Measurements from ENCODE around the gene BAIAP2L1.

BAIAP2L1 gene

GRCh38 chr7:98399462-98399861 lies 1.4 kb downstream of the BAIAP2L1 start:
- Histone ChIP-seq H3K4me3 (ENCODE audit: low read depth, low read length) (peak overlapping the region; percentile 76), H3K9me3 (ENCODE audit: control insufficient read depth, low read length) (no peaks in the 10 kb centered on the region), H3K4me2 (ENCODE audit: low read length) (peak overlapping the region; percentile 96), H3K4me1 (peaks cover 15% of the 10 kb centered on the region), H3K9ac (no peak overlapping the region), H3K79me2 (peaks cover 14% of the 10 kb centered on the region), H3K27ac (peak overlapping the region; percentile 2), H3K36me3 (ENCODE audit: control insufficient read depth, insufficient read depth, low read length) (no peaks in the 10 kb centered on the region), H3K27me3 (ENCODE audit: control insufficient read depth, insufficient read depth, low read length) (no peaks in the 10 kb centered on the region), H2AFZ (peak overlapping the region; percentile 19)
- no peak for TF ChIP-seq CTCF (IDR thresholded peaks at IDR 0.05)

- TF ChIP-seq CTCF (IDR thresholded peaks at IDR 0.05) = no peak
- Histone ChIP-seq H3K9ac (no peak overlapping the region), H3K4me3 (ENCODE audit: low read depth, low read length) (peak overlapping the region; percentile 76)
Measured at GRCh38 chr7:98398567-98399372, 2.1 kb downstream of the BAIAP2L1 start.

GRCh38 chr7:98396768-98397167 lies 4.1 kb downstream of the BAIAP2L1 start:
- no peaks in the 10 kb centered on the region for H3K9me3 ChIP-seq (ENCODE audit: control insufficient read depth, low read length)
- no peak overlapping the region for H3K4me2 ChIP-seq (ENCODE audit: low read length)
- no peaks in the 10 kb centered on the region for H3K27me3 ChIP-seq (ENCODE audit: control insufficient read depth, insufficient read depth, low read length)
- H3K79me2 ChIP-seq = peaks cover 18% of the 10 kb centered on the region
- H3K4me3 ChIP-seq (ENCODE audit: low read depth, low read length) = no peak overlapping the region
- no peak overlapping the region for H3K27ac ChIP-seq
- H3K36me3 ChIP-seq (ENCODE audit: control insufficient read depth, insufficient read depth, low read length) = no peaks in the 10 kb centered on the region
- no peak for TF ChIP-seq CTCF (IDR thresholded peaks at IDR 0.05)
- H3K9ac ChIP-seq = no peak overlapping the region
- no peak overlapping the region for H2AFZ ChIP-seq
- peaks cover 15% of the 10 kb centered on the region for H3K4me1 ChIP-seq

More at GRCh38 chr7:98398567-98399372, 2.1 kb downstream of the BAIAP2L1 start:
- H3K4me2 ChIP-seq (ENCODE audit: low read length) = peak overlapping the region; percentile 96
- no peaks in the 10 kb centered on the region for H3K36me3 ChIP-seq (ENCODE audit: control insufficient read depth, insufficient read depth, low read length)
- H3K4me1 ChIP-seq = peaks cover 15% of the 10 kb centered on the region
- H3K9me3 ChIP-seq (ENCODE audit: control insufficient read depth, low read length) = no peaks in the 10 kb centered on the region
- H3K27ac ChIP-seq = peak overlapping the region; percentile 21
- H3K79me2 ChIP-seq = peaks cover 18% of the 10 kb centered on the region
- no peaks in the 10 kb centered on the region for H3K27me3 ChIP-seq (ENCODE audit: control insufficient read depth, insufficient read depth, low read length)
- peak overlapping the region; percentile 35 for H2AFZ ChIP-seq

GRCh38 chr7:98395951-98396350 lies 4.9 kb downstream of the BAIAP2L1 start:
- H3K4me2 ChIP-seq (ENCODE audit: low read length) = no peak overlapping the region
- no peak overlapping the region for H2AFZ ChIP-seq
- no peak overlapping the region for H3K27ac ChIP-seq
- TF ChIP-seq CTCF (IDR thresholded peaks at IDR 0.05) = no peak
- H3K36me3 ChIP-seq (ENCODE audit: control insufficient read depth, insufficient read depth, low read length) = no peaks in the 10 kb centered on the region
- peaks cover 15% of the 10 kb centered on the region for H3K4me1 ChIP-seq
- peaks cover 18% of the 10 kb centered on the region for H3K79me2 ChIP-seq
- H3K4me3 ChIP-seq (ENCODE audit: low read depth, low read length) = no peak overlapping the region
- no peak overlapping the region for H3K9ac ChIP-seq
- H3K9me3 ChIP-seq (ENCODE audit: control insufficient read depth, low read length) = no peaks in the 10 kb centered on the region
- H3K27me3 ChIP-seq (ENCODE audit: control insufficient read depth, insufficient read depth, low read length) = no peaks in the 10 kb centered on the region

- TF ChIP-seq CTCF (IDR thresholded peaks at IDR 0.05) = no peak
- Histone ChIP-seq H3K4me1 (peaks cover 15% of the 10 kb centered on the region), H3K4me2 (ENCODE audit: low read length) (no peak overlapping the region), H3K36me3 (ENCODE audit: control insufficient read depth, insufficient read depth, low read length) (no peaks in the 10 kb centered on the region), H3K9me3 (ENCODE audit: control insufficient read depth, low read length) (no peaks in the 10 kb centered on the region), H2AFZ (no peak overlapping the region), H3K27me3 (ENCODE audit: control insufficient read depth, insufficient read depth, low read length) (no peaks in the 10 kb centered on the region), H3K9ac (no peak overlapping the region), H3K79me2 (peaks cover 18% of the 10 kb centered on the region), H3K27ac (no peak overlapping the region), H3K4me3 (ENCODE audit: low read depth, low read length) (no peak overlapping the region)
Measured at GRCh38 chr7:98395481-98395880, 5.4 kb downstream of the BAIAP2L1 start.

Data from parathyroid adenoma (tissue), 2 donors.